ENCODE results near the gene ACTA1. TPM values are rescaled to one million over a fixed set of nuclear protein-coding genes. Genes with fewer than 3 reads are reported as not detected.

ACTA1 gene
- total and polyA plus RNA-seq, 2 of the 8 experiments (the other 6 are each of a cell fraction or from before 2014, with no cell fraction given) = 23.5 to 58.2 TPM

DNA sequence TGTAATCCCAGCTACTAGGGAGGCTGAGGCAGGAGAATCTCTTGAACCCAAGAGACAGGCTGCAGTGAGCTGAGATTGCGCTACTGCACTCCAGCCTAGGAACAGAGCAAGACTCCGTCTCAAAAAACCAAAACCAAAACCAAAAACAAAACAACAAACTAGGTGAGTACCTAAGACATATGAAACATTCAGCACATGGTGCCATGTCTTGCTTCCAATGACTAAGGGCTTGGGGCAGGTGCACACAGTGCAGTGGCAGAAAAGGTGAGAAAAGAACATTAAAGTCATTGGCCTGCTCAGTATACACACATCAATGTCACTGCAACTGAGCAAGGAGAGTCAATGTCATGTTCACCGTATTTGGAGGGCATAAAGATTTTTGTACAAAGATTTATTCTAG is 4.1 kb upstream of the ACTA1 start:
- Histone ChIP-seq H3K14ac (ENCODE audit: insufficient read length) (no peak overlapping the region), H3K4me1 (replicated peaks in 1 of 4; ENCODE audit: control insufficient read depth in 3 of 4, insufficient read depth in 4 of 4, low read length in 3 of 4) (peaks cover 0 to 9% (median 4%) of the 10 kb centered on the region in 4 experiments; a peak in 5 of 7 replicates), H3K27me3 (replicated peaks in 1 of 4; ENCODE audit: control insufficient read depth in 3 of 4, extremely low read depth in 1 of 4, insufficient read depth in 3 of 4, low read length in 3 of 4) (peaks cover 14 to 32% (median 27%) of the 10 kb centered on the region in 4 experiments), H3K9me3 (ENCODE audit: insufficient read depth in 2 of 2, low read depth in 1 of 2, low read length in 1 of 2) (no peaks in the 10 kb centered on the region), H2BK20ac (ENCODE audit: low read length) (no peak overlapping the region), H4K5ac (ENCODE audit: insufficient read length, low read depth, low read length) (no peak overlapping the region), H3K4me3 (ENCODE audit: extremely low read depth in 1 of 4, insufficient read depth in 2 of 4, low read depth in 3 of 4, low read length in 4 of 4) (no peak overlapping the region), H3K23me2 (ENCODE audit: low read depth, low read length) (peaks cover 7% of the 10 kb centered on the region), H3K79me1 (ENCODE audit: low read depth, low read length) (no peaks in the 10 kb centered on the region; the same call in 1 of the 2 replicates), H3K4ac (replicated peaks; ENCODE audit: insufficient read length, low read depth, low read length) (no peak overlapping the region), H3K4me2 (ENCODE audit: insufficient read depth in 1 of 2, low read depth in 2 of 2, low read length in 2 of 2) (no peak overlapping the region), H2BK15ac (ENCODE audit: low read length) (no peak overlapping the region), H3K9ac (replicated peaks in 1 of 4; ENCODE audit: extremely low read depth in 1 of 4, low read depth in 3 of 4, low read length in 3 of 4) (no peak overlapping the region), H3K27ac (ENCODE audit: low read depth, low read length) (no peak overlapping the region), H3K36me3 (ENCODE audit: control insufficient read depth in 2 of 4, insufficient read depth in 4 of 4, low read length in 3 of 4) (peaks cover 6 to 12% (median 8%) of the 10 kb centered on the region in 4 experiments; a peak in 7 of 8 replicates), H2BK12ac (ENCODE audit: low read depth, low read length) (no peak overlapping the region), H2BK5ac (ENCODE audit: low read depth, low read length) (no peak overlapping the region), H4K91ac (replicated peaks; ENCODE audit: insufficient read length, low read length) (no peak overlapping the region), H2BK120ac (replicated peaks; ENCODE audit: low read depth, low read length) (no peak overlapping the region), H3K23ac (ENCODE audit: insufficient read length) (no peak overlapping the region), H2AFZ (ENCODE audit: low read length) (no peak overlapping the region), H4K8ac (ENCODE audit: extremely low read depth, insufficient read depth, low read length) (no peak overlapping the region), H2AK5ac (ENCODE audit: low read depth, low read length) (no peak overlapping the region), H3K79me2 (ENCODE audit: control insufficient read depth in 1 of 2, insufficient read depth in 2 of 2, low read length in 2 of 2) (no peaks in the 10 kb centered on the region), H4K20me1 (replicated peaks in 1 of 2; ENCODE audit: control insufficient read depth in 1 of 2, insufficient read depth in 2 of 2, low read length in 2 of 2) (peaks cover 0 to 5% of the 10 kb centered on the region in 2 experiments), H3K56ac (replicated peaks; ENCODE audit: insufficient read length, low read depth, low read length) (no peak overlapping the region), H3K18ac (ENCODE audit: extremely low read depth, low read length) (no peak overlapping the region)
- no peak for FAIRE-seq
- DNase-seq (ENCODE audit: low read depth in 1 of 2, low spot score in 2 of 2) = no peak
- POLR2A ChIA-PET (ENCODE audit: partially characterized antibody) = interaction anchor here (0.5 to 4.7 kb wide), 4 partner anchors 12 to 69 kb away, joined by 3 to 25 read pairs (median 4); no protein-coding TSS in a partner anchor
- no peak for TF ChIP-seq NRF1 (IDR thresholded peaks at IDR 0.05; ENCODE audit: low read depth, low read length)
- TF ChIP-seq RAD21 (IDR thresholded peaks at IDR 0.05 in 1 of 2, conservative IDR thresholded peaks at IDR 0.05 in 1 of 2; ENCODE audit: low read depth in 2 of 2, low read length in 2 of 2) = no peak
- no peak for TF ChIP-seq POLR2A (IDR thresholded peaks at IDR 0.05; ENCODE audit: control extremely low read depth in 1 of 2, low read depth in 2 of 2, low read length in 2 of 2)
- no peak for TF ChIP-seq CBX5 (IDR thresholded peaks at IDR 0.05; ENCODE audit: low read depth, low read length)
- no peak for TF ChIP-seq JUN (IDR thresholded peaks at IDR 0.05; ENCODE audit: low read depth, low read length)
- TF ChIP-seq TCF12 (IDR thresholded peaks at IDR 0.05; ENCODE audit: low read depth, low read length) = no peak
- no peak for TF ChIP-seq EGR1 (IDR thresholded peaks at IDR 0.05; ENCODE audit: borderline replicate concordance, low read depth, low read length)
- TF ChIP-seq TAF7 (optimal IDR thresholded peaks at IDR 0.05; ENCODE audit: borderline replicate concordance, low read depth, low read length) = no peak
- no peak for TF ChIP-seq HDAC6 (IDR thresholded peaks at IDR 0.05; ENCODE audit: low read depth, low read length)
- TF ChIP-seq, protein P1, sequence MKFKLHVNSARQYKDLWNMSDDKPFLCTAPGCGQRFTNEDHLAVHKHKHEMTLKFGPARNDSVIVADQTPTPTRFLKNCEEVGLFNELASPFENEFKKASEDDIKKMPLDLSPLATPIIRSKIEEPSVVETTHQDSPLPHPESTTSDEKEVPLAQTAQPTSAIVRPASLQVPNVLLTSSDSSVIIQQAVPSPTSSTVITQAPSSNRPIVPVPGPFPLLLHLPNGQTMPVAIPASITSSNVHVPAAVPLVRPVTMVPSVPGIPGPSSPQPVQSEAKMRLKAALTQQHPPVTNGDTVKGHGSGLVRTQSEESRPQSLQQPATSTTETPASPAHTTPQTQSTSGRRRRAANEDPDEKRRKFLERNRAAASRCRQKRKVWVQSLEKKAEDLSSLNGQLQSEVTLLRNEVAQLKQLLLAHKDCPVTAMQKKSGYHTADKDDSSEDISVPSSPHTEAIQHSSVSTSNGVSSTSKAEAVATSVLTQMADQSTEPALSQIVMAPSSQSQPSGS (IDR thresholded peaks at IDR 0.05; ENCODE audit: low read length) = no peak
- no peak for TF ChIP-seq NANOG (IDR thresholded peaks at IDR 0.05; ENCODE audit: insufficient read depth, low read depth, low read length, poor library complexity, severe bottlenecking)
- no peak for TF ChIP-seq BRCA1 (IDR thresholded peaks at IDR 0.05; ENCODE audit: low read depth, low read length)
- CTCF ChIA-PET (ENCODE audit: partially characterized antibody) = interaction anchor here (0.6 to 3.7 kb wide), 5 partner anchors 15 to 847 kb away, joined by 3 to 8 read pairs (median 3); no protein-coding TSS in a partner anchor
- whole genome bisulfite sequencing, 2 experiments (ENCODE audit: extremely low coverage in 1 of 2, insufficient coverage in 1 of 2, insufficient read length in 1 of 2, insufficient replicate concordance in 2 of 2, low coverage in 1 of 2, low lambda C conversion rate in 2 of 2, missing lambda C conversion rate in 1 of 2) = 92% methylated on average over 3 of the region's 3 CpGs; no CpG with 5 or more reads in 1 of the 2 experiments

Data from H1 (cell line).